Gastrocnemius medialis (tissue), 4 donors: ENCODE measurements around the gene ADARB2.

Experiments used
- POLR2A ChIP-seq, 2 donors: fragments of 450-650 bp; IDR thresholded peaks; one replicate each; pipeline ENCODE4 v1.6.1; 2017; ENCODE audit warnings: antibody characterized with exemption in 2 of 2, mild to moderate bottlenecking in 2 of 2, moderate library complexity in 2 of 2
- TF ChIP-seq, protein P1 (sequence below), 5 experiments: fragments of 450-650 bp in 3 of 5; fragments of 200-600 bp in 2 of 5; sonication (generic) in 2 of 5; IDR thresholded peaks in 4 of 5; conservative IDR thresholded peaks in 1 of 5; 1 replicate in 4 of 5; 2 replicates in 1 of 5; pipeline ENCODE4 v1.5.1; 2016 to 2019; ENCODE audit warnings: antibody characterized with exemption in 5 of 5, mild to moderate bottlenecking in 3 of 5, moderate library complexity in 3 of 5

DNA sequence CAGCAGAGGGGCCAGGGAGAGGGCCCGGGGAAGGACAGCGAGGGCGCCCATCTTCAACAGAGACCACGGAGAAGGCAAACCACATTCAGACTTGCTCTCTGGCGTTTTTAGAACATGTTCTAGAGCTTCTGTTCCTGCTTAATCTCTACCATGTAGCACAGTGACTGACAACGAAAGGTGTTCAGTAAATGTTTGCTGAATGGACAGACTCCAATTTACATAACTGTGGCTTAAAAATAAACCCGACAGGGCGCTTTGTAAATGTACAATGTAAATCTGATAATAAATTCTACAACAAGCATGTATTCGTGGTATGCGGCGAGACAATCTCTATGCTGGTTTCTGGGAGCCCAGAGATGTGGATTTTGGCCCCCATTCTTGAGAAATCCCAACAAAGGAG, 10.5 kb downstream of the ADARB2 start:
- TF ChIP-seq, protein P1, sequence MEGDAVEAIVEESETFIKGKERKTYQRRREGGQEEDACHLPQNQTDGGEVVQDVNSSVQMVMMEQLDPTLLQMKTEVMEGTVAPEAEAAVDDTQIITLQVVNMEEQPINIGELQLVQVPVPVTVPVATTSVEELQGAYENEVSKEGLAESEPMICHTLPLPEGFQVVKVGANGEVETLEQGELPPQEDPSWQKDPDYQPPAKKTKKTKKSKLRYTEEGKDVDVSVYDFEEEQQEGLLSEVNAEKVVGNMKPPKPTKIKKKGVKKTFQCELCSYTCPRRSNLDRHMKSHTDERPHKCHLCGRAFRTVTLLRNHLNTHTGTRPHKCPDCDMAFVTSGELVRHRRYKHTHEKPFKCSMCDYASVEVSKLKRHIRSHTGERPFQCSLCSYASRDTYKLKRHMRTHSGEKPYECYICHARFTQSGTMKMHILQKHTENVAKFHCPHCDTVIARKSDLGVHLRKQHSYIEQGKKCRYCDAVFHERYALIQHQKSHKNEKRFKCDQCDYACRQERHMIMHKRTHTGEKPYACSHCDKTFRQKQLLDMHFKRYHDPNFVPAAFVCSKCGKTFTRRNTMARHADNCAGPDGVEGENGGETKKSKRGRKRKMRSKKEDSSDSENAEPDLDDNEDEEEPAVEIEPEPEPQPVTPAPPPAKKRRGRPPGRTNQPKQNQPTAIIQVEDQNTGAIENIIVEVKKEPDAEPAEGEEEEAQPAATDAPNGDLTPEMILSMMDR (IDR thresholded peaks at IDR 0.05 in 4 of 5, conservative IDR thresholded peaks at IDR 0.05 in 1 of 5) = no peak
- TF ChIP-seq POLR2A (IDR thresholded peaks at IDR 0.05) = no peak
